Left lung (tissue), 10 donors: ENCODE data around the gene DOCK3. TPM values are rescaled to one million over a fixed set of nuclear protein-coding genes. Genes with fewer than 3 reads are reported as not detected.

Experiments
- ATAC-seq: fragments of 200-7000 bp; cut with Tn5 transposase; one replicate; pipeline ENCODE4 v1.9.1; 2020; ENCODE audit warnings: moderate library complexity
- DNase-seq, 4 donors: peaks; one replicate each; pipeline ENCODE4 v3.0.0-alpha.2; 2013 to 2020
- H3K27ac ChIP-seq, 2 donors: fragments of 200-600 bp; sonication (generic) in 1 of 2; one replicate each; pipeline versions ENCODE4 v1.5.0 to v1.8.0; 2020 to 2021
- H3K27me3 ChIP-seq, 2 donors: fragments of 200-600 bp; sonication (generic) in 1 of 2; one replicate each; pipeline versions ENCODE4 v1.5.0 to v1.8.0; 2020 to 2021
- H3K36me3 ChIP-seq, 2 donors: fragments of 200-600 bp; sonication (generic) in 1 of 2; one replicate each; pipeline versions ENCODE4 v1.5.0 to v1.8.0; 2020 to 2021
- H3K4me1 ChIP-seq, 2 donors: fragments of 200-600 bp; one replicate each; pipeline ENCODE4 v1.8.0; 2021
- H3K4me3 ChIP-seq, 2 donors: fragments of 200-600 bp; sonication (generic) in 1 of 2; one replicate each; pipeline versions ENCODE4 v1.5.0 to v1.8.0; 2020 to 2021; ENCODE audit warnings: mild to moderate bottlenecking in 1 of 2
- H3K9me3 ChIP-seq, 2 donors: fragments of 200-600 bp; sonication (generic) in 1 of 2; one replicate each; pipeline versions ENCODE4 v1.5.0 to v1.8.0; 2020 to 2021
- CTCF ChIP-seq, 2 donors: fragments of 200-600 bp; sonication (generic) in 1 of 2; IDR thresholded peaks; one replicate each; pipeline versions ENCODE4 v1.5.0 to v1.8.0; 2021; ENCODE audit warnings: antibody characterized with exemption in 2 of 2
- intact Hi-C, 2 donors: fragments of 100-400 bp; cut with DNase I; formaldehyde crosslinking; loops; one replicate each; pipeline versions ENCODE4 v1.11.2 to v1.14.2; 2022
- polyA plus RNA-seq, 6 donors: library from polyadenylated mRNA; unstranded; fragments of 120-200 nt; gene quantifications; one replicate each; pipeline ENCODE4 v1.2.1, GENCODE V29; 2013; ENCODE audit not compliant: insufficient read length in 6 of 6
- total RNA-seq, 2 donors: library from RNA; stranded (reverse); fragmentation: NEBNext Ultra II Directional; extraction: Animal tissue kit (Norgen Biotek cat#: 25700); gene quantifications; one replicate each; pipeline ENCODE4 v1.2.1, GENCODE V29; 2021
- donor health status: DM: no; HTN: yes; CAD: no.
- donor health status: DM: no; HTN: no; CAD: no.

The DOCK3 gene
- total and polyA plus RNA-seq, 8 donors: 0.34 to 2.2 (median 1.8) TPM

GRCh38 chr3:51024121-51024520 lies 349.4 kb downstream of the DOCK3 start:
- Histone ChIP-seq H3K36me3 (no peaks in the 10 kb centered on the region), H3K27ac (no peak overlapping the region), H3K4me1 (no peaks in the 10 kb centered on the region), H3K9me3 (peaks cover 0 to 8% of the 10 kb centered on the region in 2 donors), H3K4me3 (no peak overlapping the region), H3K27me3 (no peaks in the 10 kb centered on the region)
- no peak for DNase-seq
- no peak for ATAC-seq
- TF ChIP-seq CTCF (IDR thresholded peaks at IDR 0.05): no peak
- intact Hi-C loops: no loop called here

- peak in 1 of 4 donors; percentile 17 for DNase-seq
- intact Hi-C loops: no loop called here
Observed at GRCh38 chr3:51024765-51025632, 350.3 kb downstream of the DOCK3 start.

DNA sequence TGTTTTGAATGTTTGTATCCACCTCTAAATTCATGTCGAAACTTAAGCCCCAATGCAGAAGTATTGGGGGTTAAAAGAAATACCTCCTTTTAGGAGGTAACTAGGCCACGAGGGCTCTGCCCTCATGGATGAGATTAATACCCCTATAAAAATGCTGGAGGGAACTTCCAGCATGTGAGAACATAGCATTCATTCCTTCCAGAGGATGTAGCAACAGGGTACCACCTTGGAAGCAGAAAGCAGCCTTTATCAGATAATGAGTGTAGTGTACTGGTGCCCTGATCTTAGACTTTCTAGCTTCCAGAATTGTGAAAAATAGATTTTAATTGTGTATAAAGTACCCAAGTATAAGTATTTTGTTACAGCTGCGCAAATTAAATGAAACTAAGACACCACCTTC lies 356.9 kb downstream of the DOCK3 start:
- no peaks in the 10 kb centered on the region for H3K36me3 ChIP-seq

More at GRCh38 chr3:51024765-51025632, 350.3 kb downstream of the DOCK3 start:
- H3K27me3 ChIP-seq: no peaks in the 10 kb centered on the region
- H3K4me1 ChIP-seq: no peaks in the 10 kb centered on the region
- no peaks in the 10 kb centered on the region for H3K36me3 ChIP-seq
- no peak for TF ChIP-seq CTCF (IDR thresholded peaks at IDR 0.05)
- H3K4me3 ChIP-seq: no peak overlapping the region
- peak; percentile 41 for ATAC-seq
- peaks cover 0 to 4% of the 10 kb centered on the region in 2 donors for H3K9me3 ChIP-seq
- H3K27ac ChIP-seq: no peak overlapping the region

DNA sequence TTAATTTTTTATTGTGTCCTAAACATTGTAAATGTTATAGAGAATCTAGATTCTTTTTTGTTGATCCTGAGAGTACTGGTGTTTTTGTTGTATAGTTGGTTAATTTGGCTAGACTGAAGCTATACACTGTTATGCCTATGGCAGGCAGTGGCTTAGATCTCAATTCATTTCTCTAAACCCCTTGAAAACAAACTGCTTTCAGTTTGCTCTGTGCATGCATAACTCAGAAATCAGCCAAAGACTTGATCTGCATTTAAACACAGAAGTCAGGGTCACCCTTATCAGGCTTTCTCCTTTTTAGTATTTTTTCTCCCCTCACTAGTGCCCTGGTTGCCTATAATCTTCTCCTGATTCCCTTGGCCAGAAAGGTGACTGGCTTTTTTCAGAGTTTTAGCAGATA lies 360.9 kb downstream of the DOCK3 start:
- H3K27me3 ChIP-seq: no peaks in the 10 kb centered on the region
- DNase-seq (no peak), ATAC-seq (no peak)
- TF ChIP-seq CTCF (IDR thresholded peaks at IDR 0.05): no peak
- no peaks in the 10 kb centered on the region for H3K9me3 ChIP-seq
- no peak overlapping the region for H3K27ac ChIP-seq
- no peak overlapping the region for H3K4me3 ChIP-seq
- intact Hi-C loops: no loop called here
- H3K4me1 ChIP-seq: no peaks in the 10 kb centered on the region
- no peaks in the 10 kb centered on the region for H3K36me3 ChIP-seq

More for the DNA sequence above, 356.9 kb downstream of the DOCK3 start:
- TF ChIP-seq CTCF (IDR thresholded peaks at IDR 0.05): no peak
- Histone ChIP-seq H3K9me3 (no peaks in the 10 kb centered on the region), H3K4me3 (no peak overlapping the region), H3K27ac (no peak overlapping the region), H3K27me3 (no peaks in the 10 kb centered on the region), H3K4me1 (no peaks in the 10 kb centered on the region)
- ATAC-seq (no peak), DNase-seq (no peak)
- intact Hi-C loops: no loop called here

- H3K9me3 ChIP-seq: no peaks in the 10 kb centered on the region
- no peak overlapping the region for H3K27ac ChIP-seq
- TF ChIP-seq CTCF (IDR thresholded peaks at IDR 0.05): no peak
- intact Hi-C loops: no loop called here
- DNase-seq (no peak), ATAC-seq (no peak)
- no peak overlapping the region for H3K4me3 ChIP-seq
- no peaks in the 10 kb centered on the region for H3K36me3 ChIP-seq
- no peaks in the 10 kb centered on the region for H3K27me3 ChIP-seq
- H3K4me1 ChIP-seq: no peaks in the 10 kb centered on the region
Observed at GRCh38 chr3:51044982-51045381, 370.3 kb downstream of the DOCK3 start.
